Left lung (tissue), 10 donors: ENCODE data around the gene CHCHD2. TPM values are rescaled to one million over a fixed set of nuclear protein-coding genes. Genes with fewer than 3 reads are reported as not detected.
"Not testable (repeated sequence)": the region's sequence is repeated elsewhere in the genome, so short reads cannot be mapped to it uniquely, and the experiment has no call there.

Experiments
- ATAC-seq: fragments of 200-7000 bp; cut with Tn5 transposase; one replicate; pipeline ENCODE4 v1.9.1; 2020; ENCODE audit warnings: moderate library complexity
- DNase-seq, 4 donors: peaks; one replicate each; pipeline ENCODE4 v3.0.0-alpha.2; 2013 to 2020
- H3K27ac ChIP-seq, 2 donors: fragments of 200-600 bp; sonication (generic) in 1 of 2; one replicate each; pipeline versions ENCODE4 v1.5.0 to v1.8.0; 2020 to 2021
- H3K27me3 ChIP-seq, 2 donors: fragments of 200-600 bp; sonication (generic) in 1 of 2; one replicate each; pipeline versions ENCODE4 v1.5.0 to v1.8.0; 2020 to 2021
- H3K36me3 ChIP-seq, 2 donors: fragments of 200-600 bp; sonication (generic) in 1 of 2; one replicate each; pipeline versions ENCODE4 v1.5.0 to v1.8.0; 2020 to 2021
- H3K4me1 ChIP-seq, 2 donors: fragments of 200-600 bp; one replicate each; pipeline ENCODE4 v1.8.0; 2021
- H3K4me3 ChIP-seq, 2 donors: fragments of 200-600 bp; sonication (generic) in 1 of 2; one replicate each; pipeline versions ENCODE4 v1.5.0 to v1.8.0; 2020 to 2021; ENCODE audit warnings: mild to moderate bottlenecking in 1 of 2
- H3K9me3 ChIP-seq, 2 donors: fragments of 200-600 bp; sonication (generic) in 1 of 2; one replicate each; pipeline versions ENCODE4 v1.5.0 to v1.8.0; 2020 to 2021
- CTCF ChIP-seq, 2 donors: fragments of 200-600 bp; sonication (generic) in 1 of 2; IDR thresholded peaks; one replicate each; pipeline versions ENCODE4 v1.5.0 to v1.8.0; 2021; ENCODE audit warnings: antibody characterized with exemption in 2 of 2
- intact Hi-C, 2 donors: fragments of 100-400 bp; cut with DNase I; formaldehyde crosslinking; loops; one replicate each; pipeline versions ENCODE4 v1.11.2 to v1.14.2; 2022
- polyA plus RNA-seq, 6 donors: library from polyadenylated mRNA; unstranded; fragments of 120-200 nt; gene quantifications; one replicate each; pipeline ENCODE4 v1.2.1, GENCODE V29; 2013; ENCODE audit not compliant: insufficient read length in 6 of 6
- total RNA-seq, 2 donors: library from RNA; stranded (reverse); fragmentation: NEBNext Ultra II Directional; extraction: Animal tissue kit (Norgen Biotek cat#: 25700); gene quantifications; one replicate each; pipeline ENCODE4 v1.2.1, GENCODE V29; 2021
- donor health status: DM: no; HTN: yes; CAD: no.
- donor health status: DM: no; HTN: no; CAD: no.

Gene CHCHD2
- total and polyA plus RNA-seq, 8 donors: 211 to 302 (median 238) TPM

- TF ChIP-seq CTCF (IDR thresholded peaks at IDR 0.05): no peak
- intact Hi-C loops: no loop called here
- no peaks in the 10 kb centered on the region for H3K36me3 ChIP-seq
- DNase-seq (no peak), ATAC-seq (no peak)
- no peaks in the 10 kb centered on the region for H3K9me3 ChIP-seq
- H3K27ac ChIP-seq: no peak overlapping the region
- H3K4me1 ChIP-seq: no peaks in the 10 kb centered on the region
- no peak overlapping the region for H3K4me3 ChIP-seq
- H3K27me3 ChIP-seq: no peaks in the 10 kb centered on the region
These were observed 18.7 kb upstream of the CHCHD2 start for GRCh38 chr7:56124981-56125380.

- ATAC-seq (no peak), DNase-seq (no peak)
- no peaks in the 10 kb centered on the region for H3K4me1 ChIP-seq
- no peak for TF ChIP-seq CTCF (IDR thresholded peaks at IDR 0.05)
- intact Hi-C loops: no loop called here
- H3K27ac ChIP-seq: no peak overlapping the region
- no peak overlapping the region for H3K4me3 ChIP-seq
- H3K27me3 ChIP-seq: peaks cover 6 to 11% of the 10 kb centered on the region in 2 donors
- no peaks in the 10 kb centered on the region for H3K36me3 ChIP-seq
- H3K9me3 ChIP-seq: no peaks in the 10 kb centered on the region
These were observed 15.2 kb upstream of the CHCHD2 start for GRCh38 chr7:56121440-56121839.

GRCh38 chr7:56115852-56116538 lies 9.7 kb upstream of the CHCHD2 start, which contains the start of gene NUPR2:
NUPR2 (minus strand) TSS chr7:56116417; CDS start chr7:56116314, 103 bp downstream.
- Histone ChIP-seq H3K36me3 (no peaks in the 10 kb centered on the region), H3K4me1 (no peaks in the 10 kb centered on the region), H3K4me3 (no peak within 1 kb of the TSS), H3K9me3 (no peaks in the 10 kb centered on the region), H3K27me3 (peaks cover 8 to 38% of the 10 kb centered on the region in 2 donors), H3K27ac (no peak within 1 kb of the TSS)
- ATAC-seq: peak; percentile 88
- peak in 1 of 4 donors; percentile 79 for DNase-seq
- intact Hi-C loops: no loop called here
- no peak for TF ChIP-seq CTCF (IDR thresholded peaks at IDR 0.05)

GRCh38 chr7:56112244-56112643 lies 6.0 kb upstream of the CHCHD2 start:
- H3K36me3 ChIP-seq, ATAC-seq, DNase-seq, H3K4me1 ChIP-seq, intact Hi-C loops, H3K9me3 ChIP-seq, H3K27ac ChIP-seq, H3K4me3 ChIP-seq: not testable (repeated sequence)
- H3K27me3 ChIP-seq: peaks cover 8 to 43% of the 10 kb centered on the region in 2 donors

DNA sequence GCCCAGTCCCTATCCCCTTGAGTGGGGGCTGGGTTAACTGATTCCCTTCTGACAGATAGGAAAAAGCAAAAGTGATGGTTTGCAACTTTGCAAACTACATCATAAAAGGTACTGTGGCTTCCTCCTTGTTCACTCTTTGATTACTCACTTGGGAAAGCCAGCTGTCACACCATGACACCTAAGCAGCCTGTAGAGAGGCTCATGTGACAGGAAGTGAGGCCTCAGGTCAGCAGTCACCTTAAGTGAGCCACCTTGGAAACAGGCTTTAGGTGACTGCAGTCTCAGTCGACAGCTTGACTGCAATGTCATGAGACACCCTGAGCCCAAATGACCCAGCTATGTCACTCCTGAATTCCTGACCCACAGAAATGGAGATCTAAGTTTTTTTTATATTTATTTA lies 4.3 kb upstream of the CHCHD2 start:
- Histone ChIP-seq H3K4me1 (peaks cover under 1 to 5% of the 10 kb centered on the region in 2 donors), H3K27me3 (peaks cover 0 to 27% of the 10 kb centered on the region in 2 donors), H3K9me3 (no peaks in the 10 kb centered on the region), H3K36me3 (no peaks in the 10 kb centered on the region), H3K27ac (no peak overlapping the region), H3K4me3 (no peak overlapping the region)
- TF ChIP-seq CTCF (IDR thresholded peaks at IDR 0.05): no peak
- DNase-seq (no peak), ATAC-seq (no peak)
- intact Hi-C loops: no loop called here

- ATAC-seq (no peak), DNase-seq (no peak)
- H3K9me3 ChIP-seq: no peaks in the 10 kb centered on the region
- H3K4me3 ChIP-seq: no peak overlapping the region
- intact Hi-C loops: no loop called here
- H3K36me3 ChIP-seq: peaks cover 0 to 19% of the 10 kb centered on the region in 2 donors
- H3K27me3 ChIP-seq: peaks cover 0 to 8% of the 10 kb centered on the region in 2 donors
- no peak overlapping the region for H3K27ac ChIP-seq
- no peak for TF ChIP-seq CTCF (IDR thresholded peaks at IDR 0.05)
- peaks cover 14 to 26% of the 10 kb centered on the region in 2 donors for H3K4me1 ChIP-seq
These were observed 1.6 kb upstream of the CHCHD2 start for GRCh38 chr7:56107954-56108258.
